Measurements from ENCODE around the gene PDZD4.

Gene PDZD4

DNA sequence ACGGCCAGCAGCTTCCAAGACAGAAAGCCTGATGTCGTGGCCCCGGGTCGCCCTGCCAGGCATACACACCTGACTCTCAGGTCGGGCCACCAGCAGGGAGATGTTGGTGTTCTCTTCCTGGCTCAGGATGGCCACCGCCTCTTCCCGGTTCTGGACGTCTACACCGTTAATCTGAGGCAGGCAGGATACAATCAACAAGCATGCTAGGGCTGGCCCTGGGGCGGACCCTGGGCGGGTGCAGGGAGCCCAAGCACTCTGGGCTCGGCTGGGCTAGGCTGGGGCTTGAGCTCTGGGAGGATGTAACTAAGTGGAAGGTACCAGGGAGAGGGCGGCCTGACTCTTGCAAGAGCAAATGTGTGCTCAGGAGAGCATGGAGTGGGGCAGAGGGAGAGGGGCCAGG is 24.9 kb downstream of the PDZD4 start:
- no peak for DNase-seq (ENCODE audit: low spot score)

DNA sequence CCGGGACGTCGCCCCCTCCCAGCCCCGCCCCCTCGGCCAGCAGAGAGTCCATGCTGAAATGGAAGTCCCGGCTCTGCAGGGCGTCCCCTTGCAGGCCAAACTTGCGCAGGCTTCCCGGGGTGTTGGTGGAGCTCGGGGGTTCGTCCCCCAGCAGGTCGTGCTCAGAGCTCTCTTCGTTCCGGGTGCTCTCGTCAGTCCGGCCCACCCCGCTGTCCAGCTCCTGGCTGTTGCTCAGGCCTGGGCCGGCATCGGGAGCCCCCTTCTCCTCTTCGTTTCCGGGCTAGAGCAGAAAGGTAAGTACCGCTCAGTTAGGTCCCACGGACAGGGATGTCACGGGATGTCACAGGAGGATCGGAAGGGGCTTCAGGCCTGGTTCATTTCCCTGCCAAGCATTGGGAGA is 25.7 kb downstream of the PDZD4 start:
- no peak for DNase-seq (ENCODE audit: low spot score)

DNA sequence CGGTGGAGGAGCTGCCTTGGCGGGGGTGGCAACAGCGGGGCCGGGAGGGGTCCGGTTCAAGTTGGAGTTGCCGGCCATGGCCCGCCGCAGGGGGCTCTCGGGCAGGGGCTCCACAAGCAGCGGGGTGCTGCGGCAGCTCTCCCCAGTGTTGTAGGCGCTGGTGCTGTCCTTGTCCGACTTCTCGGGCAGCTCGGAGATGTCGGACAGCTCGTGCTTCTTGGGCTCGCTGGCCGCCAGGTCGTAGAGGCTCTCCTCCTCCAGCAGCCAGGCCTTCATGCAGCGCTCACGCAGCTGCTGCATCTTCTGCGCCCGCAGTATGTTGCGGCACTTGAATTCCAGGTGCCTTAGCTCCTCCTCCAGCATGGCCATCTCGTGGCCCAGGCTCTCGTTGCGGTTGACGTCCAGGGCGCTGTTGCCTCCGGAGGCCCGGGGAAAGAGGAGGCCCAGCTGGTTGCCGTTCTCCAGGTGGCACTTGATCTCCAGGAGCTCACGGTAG is 26.2 kb downstream of the PDZD4 start:
- DNase-seq (ENCODE audit: low spot score) = no peak

DNA sequence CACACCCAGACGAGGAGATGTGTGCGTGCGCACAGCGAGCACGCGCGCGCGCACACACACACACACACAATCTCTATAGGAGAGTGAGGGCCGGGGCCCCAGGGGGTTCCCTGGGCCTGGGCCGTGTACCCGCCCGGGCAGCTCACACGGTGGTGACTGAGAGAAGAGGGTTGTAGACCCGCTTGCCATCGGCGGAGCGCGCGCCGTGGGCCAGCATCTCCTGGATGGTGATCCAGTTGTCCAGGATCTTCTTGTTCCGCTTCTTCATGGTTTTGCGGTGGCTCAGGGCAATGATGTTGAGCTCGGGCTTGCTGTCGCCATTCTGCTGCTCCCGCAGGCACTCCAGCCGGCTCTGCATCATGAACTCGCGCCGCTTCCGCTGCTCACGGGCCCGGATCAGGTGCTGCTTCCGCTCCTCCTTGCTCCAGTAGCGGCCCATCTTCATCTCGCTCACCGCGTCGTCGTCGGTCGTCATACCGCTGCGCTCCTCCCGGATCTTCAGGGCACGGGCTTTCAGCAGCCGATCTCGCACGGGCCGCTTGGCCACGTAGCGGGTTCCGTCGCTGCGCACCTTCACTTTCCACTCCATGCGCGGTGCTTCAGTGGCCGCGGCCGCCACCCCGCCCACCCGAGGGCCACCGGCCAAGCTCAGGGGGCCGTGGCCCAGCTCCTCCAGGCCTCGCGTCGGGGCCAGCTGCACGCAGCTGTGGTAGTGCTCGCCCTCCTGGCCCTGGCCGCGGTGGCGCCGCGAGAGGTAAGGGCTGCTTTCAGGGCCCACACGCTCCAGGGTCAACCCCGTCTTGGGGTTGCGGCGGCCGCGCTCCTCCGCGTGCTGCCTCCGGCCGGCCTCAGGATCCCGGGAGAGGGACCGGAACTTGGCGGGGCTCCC is 26.9 kb downstream of the PDZD4 start:
- DNase-seq (ENCODE audit: low spot score) = no peak

DNA sequence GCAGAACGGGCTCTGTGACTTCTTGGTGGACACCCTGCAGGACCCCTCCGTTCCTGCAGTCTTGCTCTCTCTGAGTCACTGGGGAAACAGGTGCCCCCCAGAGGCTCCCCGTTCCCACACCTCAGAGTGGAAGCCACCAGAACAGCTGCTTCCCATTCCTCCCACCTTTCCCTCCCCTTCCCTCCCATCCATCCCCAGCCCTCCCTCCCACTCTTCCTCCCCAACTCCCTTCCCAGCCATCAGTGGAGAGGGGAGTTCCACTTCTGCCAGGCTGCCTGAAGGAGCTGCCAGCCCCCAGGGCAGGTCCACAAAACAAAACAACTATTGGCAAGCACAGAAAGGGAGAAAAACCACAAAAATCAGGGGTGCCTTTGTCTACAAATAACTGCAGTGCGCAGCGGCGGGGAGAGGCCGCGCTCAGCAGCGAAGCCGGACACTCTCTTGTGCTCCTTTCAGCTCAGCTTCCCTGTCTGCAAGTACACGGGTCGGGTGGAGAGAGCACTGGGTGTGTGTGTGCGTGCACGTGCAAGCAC is 27.8 kb downstream of the PDZD4 start:
- no peak for DNase-seq (ENCODE audit: low spot score)

DNA sequence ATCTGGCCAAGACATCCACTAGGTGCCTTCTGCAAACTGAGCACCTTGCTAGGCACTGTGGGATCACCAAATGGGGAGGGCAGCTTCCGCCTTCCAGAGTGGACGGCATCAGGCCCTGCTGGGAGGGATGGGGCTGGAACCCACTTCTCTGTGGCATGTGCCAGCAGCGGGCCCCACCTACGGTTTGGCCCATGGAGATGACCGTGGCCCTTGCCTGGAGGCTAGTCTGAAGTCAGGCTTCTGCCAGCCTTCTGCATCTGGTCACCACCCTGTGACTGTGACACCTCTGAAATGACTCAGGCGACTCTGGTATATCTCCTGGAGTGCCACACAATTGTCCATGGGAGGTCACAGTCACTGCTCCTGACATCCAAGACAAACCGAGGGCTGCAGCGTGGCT is 28.7 kb downstream of the PDZD4 start:
- no peak for DNase-seq (ENCODE audit: low spot score)

DNA sequence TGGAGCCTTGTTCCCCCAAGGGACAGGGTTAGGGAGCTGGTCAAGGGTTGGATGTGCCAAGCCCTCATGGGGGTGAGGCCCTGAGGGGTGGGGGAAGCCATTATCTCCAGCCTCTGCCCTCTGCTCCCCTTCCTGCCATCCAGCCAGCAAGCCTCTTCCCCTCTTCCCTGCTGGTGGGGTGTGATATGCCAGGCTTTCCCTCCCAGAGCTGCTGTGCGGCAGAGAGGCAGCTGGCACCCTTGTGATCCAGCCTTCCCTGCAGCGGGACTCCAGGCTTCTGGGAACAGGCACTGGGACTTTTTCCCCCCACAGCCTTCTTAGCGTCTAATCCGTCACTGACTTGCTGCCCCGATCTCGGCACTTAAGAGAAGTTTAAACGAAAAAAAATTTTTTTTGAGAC is 29.6 kb downstream of the PDZD4 start:
- DNase-seq (ENCODE audit: low spot score) = no peak

DNA sequence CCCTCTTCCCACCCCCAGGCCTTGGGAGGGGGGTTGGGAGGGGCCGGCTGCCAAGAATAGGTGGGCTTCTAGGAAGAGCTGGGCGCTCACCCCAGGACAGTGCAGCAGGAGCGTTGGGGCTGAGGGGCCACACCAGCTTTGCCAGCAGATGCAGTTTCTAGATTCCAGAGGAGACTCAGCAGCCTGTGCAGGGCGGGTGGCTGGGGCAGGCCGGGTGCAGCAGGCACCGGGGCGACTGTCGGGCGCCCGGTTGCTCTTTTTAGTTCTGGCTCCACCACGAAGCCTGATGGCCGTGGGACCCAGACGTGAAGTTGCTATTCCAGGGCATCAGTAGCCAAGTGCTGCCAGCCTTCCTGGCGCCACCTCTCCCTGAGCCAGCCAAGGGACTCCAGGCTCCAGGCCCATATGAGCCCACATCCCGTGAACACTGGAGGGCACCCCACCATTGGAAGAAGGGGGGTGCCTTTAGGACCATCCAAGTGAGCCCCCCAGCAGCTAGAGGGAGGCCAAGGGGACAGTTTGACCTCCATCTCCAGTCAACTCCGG is 30.1 kb downstream of the PDZD4 start:
- no peak for DNase-seq (ENCODE audit: low spot score)

DNA sequence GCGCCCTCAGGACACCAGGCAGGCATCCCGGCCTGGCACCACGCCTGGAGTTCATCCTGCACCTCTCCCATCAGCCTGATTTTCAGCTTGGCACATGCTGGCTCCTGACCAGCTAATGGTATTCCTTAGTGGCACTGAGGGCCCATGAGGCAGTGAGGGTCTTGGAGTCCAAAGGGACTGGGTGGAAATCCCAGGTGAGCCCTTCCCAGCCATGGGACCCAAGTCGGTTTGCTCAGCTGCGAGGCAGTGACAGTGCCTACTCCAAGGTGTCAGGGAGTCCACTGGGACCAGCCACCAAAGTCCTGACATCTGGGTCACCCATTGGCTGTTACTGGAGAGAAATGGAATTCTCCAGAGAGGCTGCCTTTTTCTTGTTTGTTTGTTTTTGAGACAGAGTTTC is 31.0 kb downstream of the PDZD4 start:
- no peak for DNase-seq (ENCODE audit: low spot score)

DNA sequence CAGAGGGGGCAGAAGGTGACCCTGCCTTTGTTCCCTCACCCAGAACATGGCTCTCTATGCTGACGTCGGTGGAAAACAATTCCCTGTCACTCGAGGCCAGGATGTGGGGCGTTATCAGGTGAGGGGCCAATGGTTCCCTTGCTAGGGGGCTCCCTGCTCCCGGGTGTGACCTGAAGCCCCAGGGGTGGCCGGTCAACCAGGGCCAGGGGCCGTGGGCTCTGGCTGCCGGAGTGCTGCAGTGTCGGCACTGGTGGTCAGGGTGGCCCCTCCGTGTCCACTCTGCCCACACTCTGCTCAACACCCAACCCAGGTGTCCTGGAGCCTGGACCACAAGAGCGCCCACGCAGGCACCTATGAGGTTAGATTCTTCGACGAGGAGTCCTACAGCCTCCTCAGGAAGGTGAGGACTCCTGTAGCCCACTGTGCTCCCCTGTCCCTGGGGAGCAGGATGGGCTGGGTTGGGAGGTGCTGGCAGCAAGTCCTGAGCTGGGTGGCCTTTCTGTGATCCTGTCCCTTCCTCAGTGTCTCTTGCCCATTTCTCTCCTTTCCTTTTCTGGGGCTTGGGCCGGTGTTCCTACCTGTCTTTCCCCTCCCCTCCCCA is 32.8 kb downstream of the PDZD4 start:
- no peak for DNase-seq (ENCODE audit: low spot score)

DNA sequence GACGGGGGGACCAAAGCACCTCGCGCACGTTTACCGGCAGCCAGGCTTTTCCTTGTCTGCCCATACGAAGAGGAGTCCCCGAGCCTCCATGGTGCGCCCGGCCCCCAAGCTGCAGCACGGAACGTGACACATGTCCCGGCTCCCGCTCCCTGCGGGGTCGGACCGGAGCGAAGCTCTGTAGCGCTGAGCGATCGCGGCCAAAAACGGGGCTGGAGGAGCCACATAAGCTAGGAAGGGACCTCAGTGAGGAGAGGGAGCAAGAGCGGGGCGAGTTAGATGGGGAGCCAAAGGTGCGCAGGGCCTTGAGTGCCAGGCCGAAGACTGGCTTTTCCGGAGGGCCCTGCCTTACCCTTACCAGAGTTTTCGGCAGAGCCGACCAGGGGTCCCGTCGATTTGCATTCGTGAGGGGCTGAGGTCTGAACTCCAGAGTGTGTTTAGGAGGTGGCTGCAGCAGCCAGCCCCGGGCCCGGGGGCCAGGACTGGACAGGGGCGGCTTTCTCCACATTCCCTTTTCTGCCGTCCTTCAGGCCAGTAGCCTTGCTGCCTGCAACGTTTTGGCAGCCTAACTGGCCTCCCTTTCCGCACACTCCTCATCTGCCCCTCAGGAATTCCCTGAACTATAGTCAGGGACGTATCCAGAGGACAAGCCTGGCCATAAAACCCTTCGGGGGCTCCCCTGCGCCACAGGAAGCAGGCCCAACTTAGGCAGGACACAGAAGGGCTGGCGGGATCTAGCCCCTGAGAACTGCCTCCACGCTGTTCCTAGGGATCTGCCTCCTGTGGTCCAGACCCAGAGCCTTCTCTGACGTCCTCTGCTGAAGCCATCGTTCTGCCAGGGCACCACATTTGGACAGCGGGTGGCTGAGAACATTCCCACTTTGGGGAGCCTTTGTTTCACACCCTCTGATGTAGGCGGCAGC is 35.2 kb downstream of the PDZD4 start:
- no peak for DNase-seq (ENCODE audit: low spot score)

DNA sequence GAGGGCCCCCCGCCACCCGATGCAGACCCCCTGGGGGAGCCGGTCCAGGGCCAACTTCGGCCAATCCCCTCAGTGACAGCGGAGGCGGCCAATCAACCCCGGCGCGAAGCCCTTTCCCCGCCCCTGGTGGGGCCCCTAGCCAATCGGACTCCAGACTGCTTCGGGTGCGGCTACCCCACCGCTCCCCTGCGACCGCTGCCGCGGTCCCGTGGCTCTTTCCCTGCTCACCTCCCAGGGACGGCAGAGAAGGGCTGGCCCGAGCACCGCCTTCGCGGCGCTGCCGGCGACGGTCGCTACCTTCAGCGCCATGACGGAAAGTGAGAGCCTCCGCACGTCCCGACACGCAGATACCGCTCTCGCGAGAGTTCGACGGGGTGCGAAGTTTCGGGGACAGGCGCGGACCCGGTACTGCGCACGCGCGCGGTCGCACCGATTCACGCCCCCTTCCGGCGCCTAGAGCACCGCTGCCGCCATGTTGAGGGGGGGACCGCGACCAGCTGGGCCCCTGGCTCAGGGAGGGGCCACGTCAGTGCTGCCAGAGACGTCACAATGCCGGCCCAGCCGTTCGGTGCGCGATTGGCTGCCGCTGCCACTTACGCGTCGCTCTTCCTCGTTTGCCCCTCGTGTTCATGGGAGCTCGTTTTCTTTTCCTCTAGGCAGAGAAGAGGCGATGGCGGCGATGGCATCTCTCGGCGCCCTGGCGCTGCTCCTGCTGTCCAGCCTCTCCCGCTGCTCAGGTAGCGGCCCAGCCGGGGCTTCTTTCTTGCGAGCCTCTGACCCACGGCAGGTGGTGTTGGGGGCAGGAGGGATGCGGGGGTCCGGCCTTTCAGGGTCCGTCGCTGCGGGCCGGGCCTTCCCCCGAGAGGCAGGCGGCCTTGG is 36.1 kb downstream of the PDZD4 start, which contains the start of the genes IDH3G and SSR4:
Gene IDH3G, minus strand, starts transcription at position 358 of the 879 bp plus-strand sequence. Its CDS starts 49 bp downstream, at position 309.
Gene SSR4, plus strand, starts transcription at position 651 of the 879 bp plus-strand sequence. Its CDS starts 20 bp downstream, at position 671.
- DNase-seq (ENCODE audit: low spot score) = peak; percentile 95

DNA sequence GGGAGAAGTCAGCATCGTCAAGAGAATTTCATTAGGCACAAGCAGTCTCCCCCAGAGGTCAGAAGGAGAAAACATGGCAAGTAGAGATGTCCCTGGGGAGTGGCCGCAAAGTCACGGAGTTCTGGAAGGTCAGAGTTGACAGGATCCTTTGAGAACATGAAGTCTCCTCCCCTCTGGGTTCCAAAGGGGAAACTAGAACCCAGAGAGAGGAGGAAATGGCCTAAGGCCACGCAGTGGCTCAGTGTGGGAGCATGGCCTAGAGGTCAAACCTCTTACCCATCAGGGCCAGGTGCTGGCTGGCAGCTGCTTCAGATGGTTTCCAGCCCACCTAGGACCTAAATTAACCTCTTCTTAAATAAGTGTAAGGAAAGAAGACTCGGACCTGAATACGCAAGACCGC is 37.1 kb downstream of the PDZD4 start:
- no peak for DNase-seq (ENCODE audit: low spot score)

DNA sequence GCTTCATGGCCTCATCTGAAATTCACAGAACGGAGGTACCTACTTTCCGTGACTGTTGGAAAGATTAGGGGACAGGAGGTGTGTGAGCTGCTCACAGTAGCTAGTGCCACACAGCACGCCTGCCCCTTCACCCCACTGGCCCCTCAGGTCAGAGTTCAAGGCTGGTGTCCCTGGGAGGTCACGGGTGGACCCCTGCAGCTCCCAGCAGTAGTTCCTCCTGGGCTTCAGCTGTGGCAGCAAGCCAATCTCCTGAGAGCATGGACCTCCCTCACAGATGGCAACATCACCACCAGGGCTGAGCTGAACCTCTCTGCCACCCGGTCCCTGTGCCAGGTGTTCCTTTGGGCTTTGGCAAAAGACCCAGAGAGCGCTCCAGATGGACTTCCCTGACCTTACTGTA is 38.0 kb downstream of the PDZD4 start:
- DNase-seq (ENCODE audit: low spot score) = no peak

DNA sequence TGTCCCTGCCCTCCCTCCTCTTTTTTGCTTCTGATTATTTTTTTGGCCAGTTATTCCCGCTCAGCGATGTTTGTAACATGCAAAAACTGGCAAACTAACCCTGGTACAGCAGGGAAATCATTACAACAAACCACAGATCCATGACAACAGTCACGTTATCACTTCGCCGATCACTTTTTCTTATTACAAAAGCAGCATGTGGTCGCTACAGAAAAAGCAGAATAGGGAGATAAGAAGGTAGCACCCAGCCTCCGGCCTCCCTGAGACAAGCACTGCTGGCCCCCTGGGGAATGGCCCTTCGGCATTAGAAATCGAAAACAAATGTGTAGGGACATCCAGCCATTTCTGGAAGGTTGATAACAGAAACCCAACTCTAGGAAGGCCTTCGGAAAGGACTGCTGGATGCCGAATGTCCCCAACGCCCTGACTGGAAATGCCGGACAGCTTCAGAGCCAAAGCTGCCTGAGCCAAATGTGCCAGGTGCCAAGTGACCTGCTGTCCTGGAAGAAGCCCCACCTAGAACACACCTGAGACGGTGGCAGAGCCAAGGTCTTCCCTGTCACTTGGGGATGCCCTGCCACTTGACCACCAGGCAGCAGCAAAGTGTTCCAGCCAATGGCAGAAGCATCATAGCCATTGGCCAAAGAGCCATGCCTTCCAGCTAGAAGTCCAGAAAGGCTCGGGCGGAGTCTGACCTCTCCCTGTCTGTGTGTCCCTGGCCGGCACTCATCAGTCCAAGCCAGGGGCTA is 39.1 kb downstream of the PDZD4 start:
- no peak for DNase-seq (ENCODE audit: low spot score)

DNA sequence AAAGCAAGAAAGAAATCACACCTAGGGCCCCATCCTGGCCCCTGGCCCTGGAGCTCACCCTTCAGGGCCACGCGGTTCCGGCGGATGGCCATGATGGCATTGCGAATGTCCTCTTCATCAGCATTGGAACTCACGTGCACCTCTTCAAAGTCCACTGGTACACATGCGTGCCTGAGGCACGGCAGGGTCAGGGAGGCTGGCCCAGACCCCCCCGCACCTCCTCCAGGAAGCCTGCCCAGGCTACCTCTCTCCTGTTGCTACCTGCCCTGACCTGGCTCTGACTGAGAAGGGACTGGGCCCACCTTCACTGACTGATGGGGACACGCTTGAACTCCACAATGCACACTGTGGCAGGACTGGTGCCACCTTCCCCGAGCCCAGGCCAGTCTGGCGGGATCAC is 40.7 kb downstream of the PDZD4 start:
- DNase-seq (ENCODE audit: low spot score) = no peak

DNA sequence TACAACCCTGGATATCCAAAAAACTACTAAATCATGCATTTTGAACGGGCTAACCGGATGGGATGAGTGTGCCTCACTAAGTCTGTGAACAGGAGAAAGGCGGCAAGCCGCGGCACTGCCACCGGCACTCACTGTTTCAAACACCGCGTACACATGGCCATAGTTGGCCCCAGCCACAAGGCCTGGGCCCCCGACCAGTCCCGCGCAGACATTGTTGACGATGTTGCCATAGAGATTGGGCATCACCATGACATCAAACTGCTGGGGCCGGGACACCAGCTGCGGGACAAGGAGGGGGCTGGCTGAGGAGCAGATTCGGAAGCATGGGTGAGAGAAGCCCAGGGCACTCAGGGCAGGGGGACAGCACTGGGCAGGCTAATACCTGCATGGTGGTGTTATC is 43.7 kb downstream of the PDZD4 start:
- no peak for DNase-seq (ENCODE audit: low spot score)

DNA sequence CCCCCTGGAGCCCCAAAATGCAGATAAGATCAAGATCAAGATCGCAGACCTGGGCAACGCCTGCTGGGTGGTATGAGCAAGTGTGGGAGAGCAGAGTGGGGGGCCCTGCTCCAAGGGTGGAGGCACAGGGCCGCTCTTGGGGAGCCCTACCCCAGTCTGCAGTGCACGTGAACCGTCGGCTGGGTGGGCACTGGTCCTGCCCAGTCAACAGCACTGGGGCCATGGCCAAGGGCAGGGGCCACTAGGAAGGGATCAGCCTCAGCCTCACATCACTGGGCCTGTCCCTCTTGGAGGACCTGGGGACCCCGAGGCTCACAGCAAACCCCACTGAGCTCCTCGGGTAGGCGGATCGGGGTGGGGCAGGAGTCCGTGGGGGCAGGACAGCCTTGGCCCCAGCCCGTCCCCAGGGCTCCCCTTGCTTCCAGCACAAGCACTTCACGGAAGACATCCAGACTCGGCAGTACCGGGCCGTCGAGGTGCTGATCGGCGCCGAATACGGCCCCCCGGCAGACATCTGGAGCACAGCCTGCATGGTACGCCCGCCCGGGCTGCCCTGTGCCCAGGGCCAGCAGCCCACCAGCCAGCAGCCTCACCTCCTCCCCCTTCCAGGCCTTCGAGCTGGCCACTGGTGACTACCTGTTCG is 45.9 kb downstream of the PDZD4 start:
- DNase-seq (ENCODE audit: low spot score) = no peak

DNA sequence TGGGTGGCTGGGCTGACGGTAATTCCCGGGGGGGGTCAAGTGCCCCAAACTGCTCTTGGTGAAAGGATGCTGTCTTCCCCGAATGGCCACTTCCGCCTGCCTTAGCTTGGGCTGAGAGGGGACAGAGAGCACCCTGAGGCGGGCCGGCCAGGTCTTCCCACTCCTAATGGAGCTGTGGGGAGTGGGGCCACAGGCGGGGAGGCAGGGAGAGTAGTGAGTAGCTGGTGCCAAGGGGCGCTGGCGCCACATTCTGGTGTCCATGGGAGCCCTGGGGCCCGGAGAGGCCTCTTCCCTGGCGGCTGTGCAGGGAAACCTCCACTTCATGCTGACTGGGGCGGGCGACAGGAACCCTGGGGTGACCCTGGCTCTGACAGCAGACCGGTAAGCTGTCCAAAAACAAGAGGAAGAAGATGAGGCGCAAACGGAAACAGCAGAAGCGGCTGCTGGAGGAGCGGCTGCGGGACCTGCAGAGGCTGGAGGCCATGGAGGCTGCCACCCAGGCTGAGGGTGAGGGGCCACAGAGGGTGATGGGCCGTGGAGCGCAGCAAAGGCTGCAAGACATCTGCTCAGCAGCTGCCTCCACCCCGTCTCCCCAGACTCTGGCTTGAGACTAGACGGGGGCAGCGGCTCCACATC is 46.8 kb downstream of the PDZD4 start:
- DNase-seq (ENCODE audit: low spot score) = no peak
